ENCODE measurements around the gene TMEM38B.
"Not testable (repeated sequence)": the region's sequence is repeated elsewhere in the genome, so short reads cannot be mapped to it uniquely, and the experiment has no call there.

Gene TMEM38B

DNA sequence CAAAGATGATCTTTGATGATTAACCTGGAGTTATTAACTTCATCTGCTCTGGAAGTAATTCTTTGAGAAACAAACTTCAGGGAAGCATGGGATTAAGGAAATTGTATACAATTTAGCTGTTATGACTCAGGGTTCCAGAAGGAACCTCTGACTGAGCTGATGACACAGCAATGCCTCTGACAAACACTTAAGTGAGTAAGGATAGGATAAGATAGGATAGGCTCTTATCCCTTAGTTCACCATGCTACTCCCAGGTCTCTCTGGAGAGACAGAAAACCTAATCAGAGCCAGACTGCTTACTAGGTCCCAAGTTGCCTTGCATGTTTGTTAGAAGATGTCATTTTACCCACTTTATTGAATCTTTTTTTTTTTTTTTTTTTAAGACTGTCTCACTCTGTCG, 12.6 kb upstream of the TMEM38B start:
- peak; percentile 90 for DNase-seq (ENCODE audit: low read depth)

GRCh38 chr9:105683688-105684275, 10.6 kb upstream of the TMEM38B start:
- DNase-seq (ENCODE audit: low read depth) = no peak

- no peak for DNase-seq (ENCODE audit: low read depth)
Observed at GRCh38 chr9:105686936-105687335, 7.4 kb upstream of the TMEM38B start.

- peak; percentile 58 for DNase-seq (ENCODE audit: low read depth)
Observed at GRCh38 chr9:105690742-105691141, 3.6 kb upstream of the TMEM38B start.

DNA sequence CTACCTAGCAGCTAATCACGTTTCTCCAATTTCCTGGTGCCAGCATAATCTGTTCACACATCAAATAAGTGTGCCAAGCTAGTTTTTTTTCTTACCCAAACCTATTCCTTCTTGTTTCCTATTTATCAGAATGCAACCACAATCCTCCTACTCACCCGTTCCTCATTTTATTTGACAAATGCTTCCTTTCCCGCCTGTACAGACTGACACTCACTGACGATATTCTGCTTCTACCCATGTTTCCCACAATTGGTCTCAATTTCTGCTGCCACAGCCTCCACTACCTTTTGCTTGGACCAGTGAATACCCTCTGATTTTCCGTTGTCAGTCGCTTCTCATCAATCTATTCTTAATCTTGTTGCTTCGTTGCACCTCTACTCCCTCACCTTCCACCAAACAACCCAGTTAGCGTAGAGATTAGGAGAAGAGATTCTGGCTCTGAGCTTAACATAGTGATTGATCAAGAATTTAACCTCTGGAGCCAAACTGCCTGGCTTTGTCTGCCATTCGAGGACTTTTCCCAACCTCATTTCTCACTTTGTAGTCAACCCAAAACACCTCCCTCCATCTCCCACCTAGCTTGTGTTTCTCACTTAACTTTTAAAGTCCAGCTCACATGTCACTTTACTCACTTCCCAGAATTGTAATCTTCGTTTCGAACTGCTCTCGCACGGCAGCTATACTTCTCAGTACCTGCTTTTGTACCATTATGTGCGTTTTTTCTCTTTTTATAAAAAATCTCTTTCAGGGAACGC, 729 bp upstream of the TMEM38B start:
- peak; percentile 31 for DNase-seq (ENCODE audit: low read depth)

DNA sequence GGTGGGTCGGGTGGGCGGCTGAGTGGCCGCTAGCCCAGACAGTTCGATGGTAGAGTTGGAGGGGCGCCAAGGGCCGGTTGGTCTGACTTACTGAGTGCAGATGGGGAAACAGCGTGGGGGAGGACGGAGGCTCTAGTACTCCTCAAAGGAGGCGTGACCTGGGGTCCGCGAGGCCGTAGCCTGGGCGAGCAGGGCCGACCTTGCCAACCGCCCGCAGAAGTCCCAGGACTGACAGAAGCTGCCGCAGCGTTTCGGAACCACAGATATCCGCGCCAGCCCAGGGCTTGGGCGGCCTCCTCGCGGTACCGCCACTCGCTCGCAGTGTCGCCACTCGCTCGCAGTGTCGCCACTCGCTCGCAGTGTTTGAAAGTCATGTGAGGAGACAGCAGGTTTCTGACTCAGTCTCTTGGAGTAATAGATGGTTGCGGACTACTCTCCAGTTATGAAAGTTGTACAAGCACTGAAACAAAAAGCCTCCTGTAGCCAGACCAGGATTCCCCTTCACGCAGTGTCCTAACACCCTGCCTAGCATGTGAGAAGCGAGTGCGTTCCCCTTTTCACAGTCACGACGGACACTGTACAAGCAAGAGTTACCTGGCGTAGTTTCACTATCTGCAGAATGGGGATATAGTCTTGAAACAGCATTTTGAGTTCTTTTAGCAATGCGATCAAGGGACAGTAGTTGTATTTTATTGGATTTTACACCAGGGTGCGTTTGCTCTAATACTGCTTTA, 674 bp downstream of the TMEM38B start:
- peak; percentile 75 for DNase-seq (ENCODE audit: low read depth)

DNA sequence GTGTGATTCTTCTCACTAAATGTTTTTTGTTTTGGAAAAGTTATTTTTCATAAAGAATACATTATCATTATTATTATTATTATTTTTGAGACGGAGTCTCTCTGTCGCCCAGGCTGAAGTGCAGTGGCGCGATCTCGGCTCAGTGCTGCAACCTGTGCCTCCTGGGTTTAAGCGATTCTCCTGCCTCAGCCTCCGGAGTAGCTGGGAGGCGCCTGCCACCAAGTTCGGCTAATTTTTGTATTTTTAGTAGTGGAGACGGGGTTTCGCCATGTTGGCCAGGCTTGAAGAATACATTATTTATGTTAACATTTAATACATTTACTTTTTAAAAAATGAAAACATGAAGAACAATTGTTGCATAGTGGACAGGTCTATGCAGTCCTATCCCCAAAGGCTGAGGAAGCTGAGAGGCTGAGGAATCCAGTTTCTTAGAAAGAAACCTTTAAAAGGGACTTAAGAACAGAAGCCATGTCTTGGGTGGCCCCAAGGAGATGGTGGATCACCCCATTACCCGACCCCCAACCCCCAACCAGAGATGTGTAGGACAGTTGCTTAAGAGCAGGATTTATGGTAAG, 2.0 kb downstream of the TMEM38B start:
- DNase-seq (ENCODE audit: low read depth) = no peak

DNA sequence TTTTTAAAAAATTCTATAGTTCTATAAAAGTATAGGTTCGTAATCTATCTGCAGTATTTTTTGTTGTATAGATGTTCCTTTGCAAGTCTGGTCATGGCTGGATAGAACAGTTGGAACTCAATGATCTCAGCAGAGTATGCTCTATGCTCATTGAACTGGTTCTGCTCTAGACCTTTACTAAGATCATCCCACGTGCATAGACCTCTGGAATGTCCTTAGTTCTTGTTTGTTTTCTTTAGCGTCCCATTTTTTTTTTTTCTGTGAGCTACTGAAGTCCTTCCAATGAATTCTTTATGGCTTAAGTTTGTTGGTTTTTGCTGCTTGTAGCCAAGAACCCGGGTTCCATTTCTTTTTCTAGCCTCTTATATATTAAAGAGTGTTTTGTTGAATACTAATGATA, 3.5 kb downstream of the TMEM38B start:
- peak; percentile 17 for DNase-seq (ENCODE audit: low read depth)

DNA sequence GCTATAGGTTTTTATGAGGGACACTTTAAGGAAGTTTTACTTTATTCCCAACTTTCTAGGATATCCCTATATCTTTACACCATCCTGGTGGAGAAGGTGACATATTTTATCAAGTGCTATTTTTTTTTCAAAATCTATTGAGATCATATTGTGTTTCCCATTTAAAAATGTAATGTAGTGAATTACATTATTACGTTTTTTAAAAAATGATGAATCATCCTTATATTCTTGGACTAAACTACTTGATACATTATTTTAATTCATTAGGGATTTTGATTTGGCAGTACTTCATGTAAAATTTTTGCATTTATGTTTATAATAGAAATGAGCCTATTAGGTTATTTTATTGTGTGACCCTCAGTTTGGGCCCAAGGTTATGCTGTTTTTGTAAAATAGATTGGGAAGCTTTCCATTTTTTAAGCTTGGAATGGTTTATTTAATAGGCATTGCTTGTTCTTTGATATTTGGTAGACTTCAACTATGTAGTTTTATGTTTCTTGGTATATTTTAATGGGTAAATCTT, 4.1 kb downstream of the TMEM38B start:
- DNase-seq (ENCODE audit: low read depth) = no peak

GRCh38 chr9:105700668-105701067, 6.3 kb downstream of the TMEM38B start:
- DNase-seq (ENCODE audit: low read depth) = no peak

GRCh38 chr9:105701145-105701544, 6.8 kb downstream of the TMEM38B start:
- no peak for DNase-seq (ENCODE audit: low read depth)

DNA sequence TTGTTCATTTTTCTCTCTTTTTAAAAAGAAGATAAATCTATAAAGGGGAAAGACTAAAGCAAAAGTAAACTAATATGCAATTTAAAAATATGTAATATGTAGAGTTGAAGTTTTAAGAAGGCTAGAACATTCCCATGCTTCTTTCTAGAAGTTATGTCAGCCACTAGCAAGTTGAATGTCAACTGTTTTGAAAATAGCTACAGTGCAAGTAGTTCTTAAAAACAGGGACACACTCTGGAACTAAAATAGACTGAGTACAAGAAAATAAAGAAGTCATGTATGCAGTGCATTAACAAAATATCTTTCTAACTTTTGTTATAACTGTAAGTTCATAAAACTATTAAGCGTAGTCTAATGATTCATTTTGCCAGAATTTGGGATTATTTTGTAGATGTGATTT, 7.9 kb downstream of the TMEM38B start:
- no peak for DNase-seq (ENCODE audit: low read depth)

DNA sequence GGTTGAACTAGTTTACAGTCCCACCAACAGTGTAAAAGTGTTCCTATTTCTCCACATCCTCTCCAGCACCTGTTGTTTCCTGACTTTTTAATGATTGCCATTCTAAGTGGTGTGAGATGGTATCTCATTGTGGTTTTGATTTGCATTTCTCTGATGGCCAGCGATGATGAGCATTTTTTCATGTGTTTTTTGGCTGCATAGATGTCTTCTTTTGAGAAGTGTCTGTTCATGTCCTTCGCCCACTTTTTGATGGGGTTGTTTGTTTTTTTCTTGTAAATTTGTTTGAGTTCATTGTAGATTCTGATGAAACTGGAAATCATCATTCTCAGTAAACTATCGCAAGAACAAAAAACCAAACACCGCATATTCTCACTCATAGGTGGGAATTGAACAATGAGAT, 9.3 kb downstream of the TMEM38B start:
- not testable (repeated sequence) for DNase-seq (ENCODE audit: low read depth)

GRCh38 chr9:105706156-105706555, 11.8 kb downstream of the TMEM38B start:
- DNase-seq (ENCODE audit: low read depth) = no peak

DNA sequence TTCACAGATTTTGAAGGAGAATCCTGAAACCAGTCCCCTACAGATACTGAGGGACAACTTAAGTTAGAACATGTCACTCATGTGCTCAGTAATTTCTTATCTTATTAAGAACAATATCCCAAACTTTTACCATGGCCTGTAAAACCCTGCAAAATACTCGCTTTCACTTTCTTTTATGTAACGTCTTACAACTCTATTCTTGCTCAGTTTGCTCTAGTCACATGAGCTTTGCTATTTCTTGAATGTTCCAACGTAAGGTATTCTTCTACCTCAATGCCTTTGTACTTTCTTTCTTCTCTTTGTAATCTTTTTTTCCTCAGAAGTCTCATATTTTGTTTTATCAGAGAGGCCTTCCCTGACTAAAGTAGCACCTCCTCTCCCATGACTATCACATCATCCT, 14.1 kb downstream of the TMEM38B start:
- DNase-seq (ENCODE audit: low read depth) = no peak

- DNase-seq (ENCODE audit: low read depth) = no peak
Observed at GRCh38 chr9:105710638-105711037, 16.3 kb downstream of the TMEM38B start.

GRCh38 chr9:105711867-105712266, 17.5 kb downstream of the TMEM38B start:
- no peak for DNase-seq (ENCODE audit: low read depth)

DNA sequence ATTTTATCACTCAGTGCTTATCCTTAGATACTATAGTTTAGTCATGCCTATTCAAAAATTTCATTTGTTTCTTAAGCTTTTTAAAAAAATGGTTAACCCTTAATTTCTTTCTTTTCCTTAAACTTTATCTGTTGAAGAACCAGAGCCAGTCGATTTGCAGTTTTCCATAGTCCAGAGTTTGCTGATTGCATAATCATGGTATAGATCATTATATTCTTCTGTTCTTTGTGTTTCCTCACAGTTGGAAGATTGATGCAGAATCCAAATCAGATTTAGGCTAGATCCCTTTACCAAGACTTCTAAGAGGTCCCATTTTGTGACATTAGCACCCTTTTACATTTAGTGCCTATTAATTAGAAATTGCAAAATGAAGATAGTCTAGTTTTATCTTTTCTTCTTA, 18.0 kb downstream of the TMEM38B start:
- DNase-seq (ENCODE audit: low read depth) = no peak

DNA sequence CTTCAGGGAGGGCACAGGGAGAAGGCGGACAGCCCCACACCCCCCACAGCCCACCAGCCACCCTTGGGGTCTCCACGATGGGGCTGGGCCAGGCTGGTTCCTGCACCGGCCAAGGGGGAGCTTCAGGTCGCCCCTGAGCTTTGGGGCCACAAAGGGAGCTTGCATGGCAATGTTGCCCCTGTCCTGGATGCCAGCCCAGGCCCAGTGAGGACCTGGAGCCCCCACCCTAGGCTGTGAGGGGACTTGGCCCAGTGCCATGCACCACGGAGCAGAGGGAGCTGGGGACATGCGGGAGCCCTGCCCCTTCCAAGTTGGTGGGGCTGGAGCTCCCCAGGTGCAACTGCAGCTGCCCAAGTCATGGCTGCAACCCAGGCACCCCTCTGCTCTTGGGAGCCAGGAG, 18.4 kb downstream of the TMEM38B start:
- no peak for DNase-seq (ENCODE audit: low read depth)

GRCh38 chr9:105713260-105714019, 19.1 kb downstream of the TMEM38B start:
- no peak for DNase-seq (ENCODE audit: low read depth)

DNA sequence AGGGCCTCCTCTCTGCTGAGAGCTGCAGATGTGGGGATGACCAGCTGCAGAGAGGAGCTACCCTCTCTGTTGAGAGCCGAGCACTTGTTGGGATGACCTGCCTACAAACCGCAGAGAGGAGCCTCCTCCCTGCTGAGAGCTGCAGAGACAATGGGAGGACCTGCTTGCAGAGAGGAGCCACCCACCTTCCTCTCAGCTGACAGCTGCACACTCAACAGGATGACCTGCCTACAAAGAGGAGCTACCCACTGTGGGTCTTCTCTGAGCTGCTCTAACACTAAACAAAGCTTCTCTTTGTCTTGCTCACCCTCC, 19.6 kb downstream of the TMEM38B start:
- DNase-seq (ENCODE audit: low read depth) = no peak

GRCh38 chr9:105716146-105716545, 21.8 kb downstream of the TMEM38B start:
- no peak for DNase-seq (ENCODE audit: low read depth)

Measured in ELR (cell line).